ENCODE measurements around the gene SLIT1.
A peak's percentile ranks its signal among the peaks of the same experiment; 100 is the strongest.

Gene SLIT1

GRCh38 chr10:97185326-97186058 lies at the start of gene SLIT1:
SLIT1 (minus strand) TSS chr10:97185959; CDS start chr10:97185674, 285 bp downstream.
- no peak within 1 kb of the TSS for H3K27ac ChIP-seq
- TF ChIP-seq, protein P1, sequence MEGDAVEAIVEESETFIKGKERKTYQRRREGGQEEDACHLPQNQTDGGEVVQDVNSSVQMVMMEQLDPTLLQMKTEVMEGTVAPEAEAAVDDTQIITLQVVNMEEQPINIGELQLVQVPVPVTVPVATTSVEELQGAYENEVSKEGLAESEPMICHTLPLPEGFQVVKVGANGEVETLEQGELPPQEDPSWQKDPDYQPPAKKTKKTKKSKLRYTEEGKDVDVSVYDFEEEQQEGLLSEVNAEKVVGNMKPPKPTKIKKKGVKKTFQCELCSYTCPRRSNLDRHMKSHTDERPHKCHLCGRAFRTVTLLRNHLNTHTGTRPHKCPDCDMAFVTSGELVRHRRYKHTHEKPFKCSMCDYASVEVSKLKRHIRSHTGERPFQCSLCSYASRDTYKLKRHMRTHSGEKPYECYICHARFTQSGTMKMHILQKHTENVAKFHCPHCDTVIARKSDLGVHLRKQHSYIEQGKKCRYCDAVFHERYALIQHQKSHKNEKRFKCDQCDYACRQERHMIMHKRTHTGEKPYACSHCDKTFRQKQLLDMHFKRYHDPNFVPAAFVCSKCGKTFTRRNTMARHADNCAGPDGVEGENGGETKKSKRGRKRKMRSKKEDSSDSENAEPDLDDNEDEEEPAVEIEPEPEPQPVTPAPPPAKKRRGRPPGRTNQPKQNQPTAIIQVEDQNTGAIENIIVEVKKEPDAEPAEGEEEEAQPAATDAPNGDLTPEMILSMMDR (IDR thresholded peaks at IDR 0.05): no peak
- H3K9me3 ChIP-seq (ENCODE audit: control insufficient read depth, low read length): no peaks in the 10 kb centered on the region
- no peaks in the 10 kb centered on the region for H3K36me3 ChIP-seq (ENCODE audit: control insufficient read depth, insufficient read depth, low read length)
- peaks cover 7% of the 10 kb centered on the region for H3K4me1 ChIP-seq
- H3K79me2 ChIP-seq: no peaks in the 10 kb centered on the region
- no peak within 1 kb of the TSS for H3K9ac ChIP-seq
- no peaks in the 10 kb centered on the region for H3K27me3 ChIP-seq (ENCODE audit: control insufficient read depth, insufficient read depth, low read length)
- H3K4me2 ChIP-seq (ENCODE audit: low read length): peak within 1 kb of the TSS; percentile 55
- peak within 1 kb of the TSS; percentile 79 for H2AFZ ChIP-seq
- peak within 1 kb of the TSS; percentile 9 for H3K4me3 ChIP-seq (ENCODE audit: low read depth, low read length)

- Histone ChIP-seq H3K9ac (no peak overlapping the region), H3K4me1 (no peaks in the 10 kb centered on the region), H3K27me3 (ENCODE audit: control insufficient read depth, insufficient read depth, low read length) (no peaks in the 10 kb centered on the region), H3K9me3 (ENCODE audit: control insufficient read depth, low read length) (no peaks in the 10 kb centered on the region), H3K4me2 (ENCODE audit: low read length) (no peak overlapping the region), H3K27ac (no peak overlapping the region), H3K36me3 (ENCODE audit: control insufficient read depth, insufficient read depth, low read length) (no peaks in the 10 kb centered on the region), H2AFZ (no peak overlapping the region), H3K79me2 (no peaks in the 10 kb centered on the region), H3K4me3 (ENCODE audit: low read depth, low read length) (no peak overlapping the region)
- TF ChIP-seq, protein P1 (IDR thresholded peaks at IDR 0.05): no peak
These were observed 49.6 kb upstream of the SLIT1 start for GRCh38 chr10:97235353-97235752.

- Histone ChIP-seq H3K36me3 (ENCODE audit: control insufficient read depth, insufficient read depth, low read length) (no peaks in the 10 kb centered on the region), H3K4me3 (ENCODE audit: low read depth, low read length) (no peak overlapping the region)
These were observed 48.6 kb upstream of the SLIT1 start for GRCh38 chr10:97234400-97234799.

GRCh38 chr10:97230146-97230545 lies 44.4 kb upstream of the SLIT1 start:
- Histone ChIP-seq H3K9me3 (ENCODE audit: control insufficient read depth, low read length) (no peaks in the 10 kb centered on the region), H3K27ac (no peak overlapping the region), H3K4me2 (ENCODE audit: low read length) (no peak overlapping the region), H2AFZ (no peak overlapping the region), H3K4me1 (no peaks in the 10 kb centered on the region), H3K79me2 (no peaks in the 10 kb centered on the region), H3K36me3 (ENCODE audit: control insufficient read depth, insufficient read depth, low read length) (no peaks in the 10 kb centered on the region), H3K4me3 (ENCODE audit: low read depth, low read length) (no peak overlapping the region), H3K27me3 (ENCODE audit: control insufficient read depth, insufficient read depth, low read length) (no peaks in the 10 kb centered on the region), H3K9ac (no peak overlapping the region)
- TF ChIP-seq, protein P1 (IDR thresholded peaks at IDR 0.05): no peak

More at GRCh38 chr10:97234400-97234799, 48.6 kb upstream of the SLIT1 start:
- H3K27me3 ChIP-seq (ENCODE audit: control insufficient read depth, insufficient read depth, low read length): no peaks in the 10 kb centered on the region
- H2AFZ ChIP-seq: no peak overlapping the region
- H3K4me2 ChIP-seq (ENCODE audit: low read length): no peak overlapping the region
- H3K4me1 ChIP-seq: no peaks in the 10 kb centered on the region
- TF ChIP-seq, protein P1 (IDR thresholded peaks at IDR 0.05): peak; percentile 58
- no peak overlapping the region for H3K9ac ChIP-seq
- H3K79me2 ChIP-seq: no peaks in the 10 kb centered on the region
- H3K27ac ChIP-seq: no peak overlapping the region
- H3K9me3 ChIP-seq (ENCODE audit: control insufficient read depth, low read length): no peaks in the 10 kb centered on the region
